Osteoblast (primary cell): Measurements from ENCODE around the gene CTSC. TPM values are rescaled to one million over a fixed set of nuclear protein-coding genes. Genes with fewer than 3 reads are reported as not detected.

Experiments used
- DNase-seq: peaks from one replicate; pipeline ENCODE4 v3.0.0; 2011; ENCODE audit warnings: low spot score, mixed read lengths; ENCODE audit not compliant: insufficient read length; ENCODE audit errors: missing footprints
- H2AFZ ChIP-seq: 2 replicates; pipeline ENCODE4 v1.6.0; 2011; ENCODE audit warnings: mild to moderate bottlenecking, low read length
- H3K27ac ChIP-seq: 2 replicates; pipeline ENCODE4 v1.5.1; 2011; ENCODE audit warnings: mild to moderate bottlenecking, low read depth, low read length, moderate library complexity
- H3K27me3 ChIP-seq: 2 replicates; pipeline ENCODE4 v1.6.0; 2012; ENCODE audit warnings: mild to moderate bottlenecking, control low read depth, inconsistent platforms, low read length, moderate library complexity; ENCODE audit not compliant: insufficient read depth
- H3K36me3 ChIP-seq: 2 replicates; pipeline ENCODE4 v1.5.1; 2011; ENCODE audit warnings: mild to moderate bottlenecking, low read length, control low read depth, moderate library complexity; ENCODE audit not compliant: insufficient read depth
- H3K4me1 ChIP-seq: 2 replicates; pipeline ENCODE4 v1.5.1; 2011; ENCODE audit warnings: mild to moderate bottlenecking, low read length, control low read depth, moderate library complexity; ENCODE audit not compliant: insufficient read depth
- H3K4me2 ChIP-seq: 2 replicates; pipeline ENCODE4 v1.6.0; 2011; ENCODE audit warnings: mild to moderate bottlenecking, low read length; ENCODE audit not compliant: insufficient read depth
- H3K4me3 ChIP-seq: fragments of 200-600 bp; sonication (generic); 3 replicates; pipeline ENCODE4 v1.5.1; 2012; ENCODE audit warnings: mild to moderate bottlenecking, low read length, inconsistent platforms; ENCODE audit not compliant: insufficient read depth
- H3K79me2 ChIP-seq: 2 replicates; pipeline ENCODE4 v1.6.0; 2012; ENCODE audit warnings: mild to moderate bottlenecking, low read length, control low read depth, inconsistent platforms; ENCODE audit not compliant: insufficient read depth
- H3K9me3 ChIP-seq: 2 replicates; pipeline ENCODE4 v1.5.1; 2011; ENCODE audit warnings: low read depth, low read length, control low read depth
- H4K20me1 ChIP-seq: 2 replicates; pipeline ENCODE4 v1.6.0; 2012; ENCODE audit warnings: mild to moderate bottlenecking, low read length, control low read depth; ENCODE audit not compliant: insufficient read depth
- total RNA-seq: library from RNA; depleted of rRNA; stranded (reverse); fragments of >200 nt; gene quantifications from 2 replicates; pipeline ENCODE4 v1.2.3, GENCODE V29; 2012
- TF ChIP-seq, protein P1 (sequence below): IDR thresholded peaks from 2 replicates; pipeline ENCODE4 v1.5.1; 2011; ENCODE audit warnings: mild to moderate bottlenecking, low read depth, low read length, moderate library complexity; ENCODE audit errors: extremely low read depth

CTSC gene
- total RNA-seq, 1 donor: 23.5 TPM

DNA sequence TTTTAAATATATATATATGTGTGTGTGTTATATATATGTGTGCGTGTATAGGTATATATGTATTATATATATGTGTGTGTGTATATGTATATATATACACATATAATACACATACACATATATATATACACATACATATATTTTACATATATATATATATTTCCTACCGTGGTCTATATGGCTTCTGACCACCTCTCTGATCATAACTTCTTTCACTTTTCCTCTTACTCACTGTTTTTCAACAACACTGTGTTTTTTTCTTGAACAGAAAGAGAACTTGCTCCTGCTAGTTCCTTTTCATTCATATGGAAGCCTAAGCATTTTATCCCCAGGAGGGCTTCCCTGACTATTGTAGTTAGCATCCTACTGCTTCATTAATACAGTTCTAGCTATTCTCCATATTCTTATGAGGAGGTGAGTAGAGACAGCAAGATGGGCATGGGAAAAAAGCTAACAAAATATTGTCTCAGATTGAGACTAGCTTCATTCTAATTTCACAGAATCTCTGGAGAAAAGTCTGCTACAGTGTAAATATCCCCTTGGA is 38.5 kb upstream of the CTSC start:
- Histone ChIP-seq H3K4me3 (no peak overlapping the region), H3K27me3 (no peaks in the 10 kb centered on the region), H3K4me1 (no peaks in the 10 kb centered on the region), H3K79me2 (no peaks in the 10 kb centered on the region), H3K27ac (no peak overlapping the region), H2AFZ (no peak overlapping the region), H3K4me2 (no peak overlapping the region), H4K20me1 (no peaks in the 10 kb centered on the region), H3K9me3 (no peaks in the 10 kb centered on the region), H3K36me3 (no peaks in the 10 kb centered on the region)
- DNase-seq: no peak
- TF ChIP-seq, protein P1, sequence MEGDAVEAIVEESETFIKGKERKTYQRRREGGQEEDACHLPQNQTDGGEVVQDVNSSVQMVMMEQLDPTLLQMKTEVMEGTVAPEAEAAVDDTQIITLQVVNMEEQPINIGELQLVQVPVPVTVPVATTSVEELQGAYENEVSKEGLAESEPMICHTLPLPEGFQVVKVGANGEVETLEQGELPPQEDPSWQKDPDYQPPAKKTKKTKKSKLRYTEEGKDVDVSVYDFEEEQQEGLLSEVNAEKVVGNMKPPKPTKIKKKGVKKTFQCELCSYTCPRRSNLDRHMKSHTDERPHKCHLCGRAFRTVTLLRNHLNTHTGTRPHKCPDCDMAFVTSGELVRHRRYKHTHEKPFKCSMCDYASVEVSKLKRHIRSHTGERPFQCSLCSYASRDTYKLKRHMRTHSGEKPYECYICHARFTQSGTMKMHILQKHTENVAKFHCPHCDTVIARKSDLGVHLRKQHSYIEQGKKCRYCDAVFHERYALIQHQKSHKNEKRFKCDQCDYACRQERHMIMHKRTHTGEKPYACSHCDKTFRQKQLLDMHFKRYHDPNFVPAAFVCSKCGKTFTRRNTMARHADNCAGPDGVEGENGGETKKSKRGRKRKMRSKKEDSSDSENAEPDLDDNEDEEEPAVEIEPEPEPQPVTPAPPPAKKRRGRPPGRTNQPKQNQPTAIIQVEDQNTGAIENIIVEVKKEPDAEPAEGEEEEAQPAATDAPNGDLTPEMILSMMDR: no peak

DNA sequence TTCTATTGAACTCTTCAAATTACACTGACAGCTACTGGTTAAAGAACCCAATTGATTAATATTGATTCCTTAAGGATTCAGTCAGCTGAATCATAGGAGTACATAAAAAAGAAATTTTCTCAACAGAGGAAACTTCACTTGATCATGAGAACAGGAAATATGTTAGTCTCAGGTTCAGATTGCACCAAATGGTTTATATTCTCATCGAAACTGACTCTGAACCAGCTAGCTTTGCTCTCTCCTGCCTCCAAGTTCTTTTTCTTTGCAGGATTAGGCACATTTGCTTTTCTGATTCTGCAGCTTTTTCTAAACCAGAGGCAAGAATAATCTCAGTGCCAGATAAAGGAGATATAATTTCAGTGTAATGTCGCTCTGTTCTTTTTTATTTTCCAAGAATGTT is 33.2 kb upstream of the CTSC start:
- Histone ChIP-seq H3K9me3 (no peaks in the 10 kb centered on the region), H3K4me1 (no peaks in the 10 kb centered on the region), H3K27ac (no peak overlapping the region), H4K20me1 (no peaks in the 10 kb centered on the region), H2AFZ (no peak overlapping the region), H3K27me3 (no peaks in the 10 kb centered on the region), H3K4me3 (no peak overlapping the region), H3K4me2 (no peak overlapping the region), H3K36me3 (no peaks in the 10 kb centered on the region), H3K79me2 (no peaks in the 10 kb centered on the region)
- TF ChIP-seq, protein P1: no peak
- no peak for DNase-seq

DNA sequence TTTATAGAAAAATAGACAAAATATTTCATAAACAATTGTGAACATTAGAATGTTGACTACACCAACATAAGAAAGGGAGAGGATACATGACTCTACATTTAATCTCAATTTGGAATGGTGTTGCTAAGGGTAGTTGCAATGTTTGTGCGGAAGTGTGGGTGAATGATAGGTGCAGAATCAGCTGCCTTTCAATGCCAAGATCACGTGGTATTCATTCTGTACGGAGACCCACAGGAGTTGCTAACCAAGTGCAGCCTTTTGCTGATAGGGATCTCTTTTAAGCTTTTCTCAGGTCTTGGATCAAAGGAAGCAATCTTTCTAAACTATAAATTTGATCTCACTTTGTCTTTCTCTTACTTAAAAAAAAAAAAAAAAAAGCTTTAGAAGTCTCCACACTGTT is 29.8 kb upstream of the CTSC start:
- peaks cover 2% of the 10 kb centered on the region for H3K4me1 ChIP-seq
- H3K27ac ChIP-seq: no peak overlapping the region
- no peaks in the 10 kb centered on the region for H3K27me3 ChIP-seq
- DNase-seq: no peak
- no peaks in the 10 kb centered on the region for H4K20me1 ChIP-seq
- no peak overlapping the region for H3K4me3 ChIP-seq
- no peaks in the 10 kb centered on the region for H3K36me3 ChIP-seq
- no peak overlapping the region for H2AFZ ChIP-seq
- H3K4me2 ChIP-seq: no peak overlapping the region
- no peaks in the 10 kb centered on the region for H3K79me2 ChIP-seq
- TF ChIP-seq, protein P1: no peak
- no peaks in the 10 kb centered on the region for H3K9me3 ChIP-seq

DNA sequence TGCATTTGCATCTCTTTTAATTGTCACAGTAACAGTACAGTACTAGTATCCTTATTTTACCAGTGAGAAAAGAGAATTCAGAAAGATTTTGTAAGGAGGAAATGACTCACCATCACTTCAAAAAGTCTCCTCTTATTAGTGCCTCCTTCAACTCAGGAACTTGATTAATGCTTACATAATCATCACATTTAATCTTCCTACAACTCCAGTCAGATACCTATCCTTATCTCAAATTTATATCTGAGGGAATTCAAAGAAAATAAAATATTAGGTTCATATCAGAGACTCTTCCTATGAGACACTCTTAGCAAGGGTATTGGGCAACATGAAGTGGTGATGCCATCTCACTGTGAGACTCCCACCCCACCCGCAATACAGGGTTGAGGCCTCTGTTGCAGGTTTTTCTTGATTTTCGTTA is 26.1 kb upstream of the CTSC start:
- no peak overlapping the region for H2AFZ ChIP-seq
- H3K9me3 ChIP-seq: no peaks in the 10 kb centered on the region
- no peaks in the 10 kb centered on the region for H3K36me3 ChIP-seq
- DNase-seq: no peak
- no peaks in the 10 kb centered on the region for H3K79me2 ChIP-seq
- H4K20me1 ChIP-seq: no peaks in the 10 kb centered on the region
- H3K27me3 ChIP-seq: no peaks in the 10 kb centered on the region
- peaks cover 2% of the 10 kb centered on the region for H3K4me1 ChIP-seq
- TF ChIP-seq, protein P1: no peak
- no peak overlapping the region for H3K27ac ChIP-seq
- no peak overlapping the region for H3K4me3 ChIP-seq
- H3K4me2 ChIP-seq: no peak overlapping the region
